Transverse colon (tissue), 4 donors: ENCODE results near the gene PLA2G15. TPM values are rescaled to one million over a fixed set of nuclear protein-coding genes. Genes with fewer than 3 reads are reported as not detected.

Experiments used
- DNase-seq: peaks from one replicate; pipeline ENCODE4 v3.0.0-alpha.2; 2019
- H3K27ac ChIP-seq, 4 donors: fragments of 200-600 bp; sonication (generic); 2 replicates each; pipeline ENCODE4 v1.5.1; 2016 to 2018; ENCODE audit warnings: inconsistent platforms in 4 of 4
- H3K27me3 ChIP-seq: fragments of 200-600 bp; sonication (generic); 2 replicates; pipeline ENCODE4 v1.5.1; 2017; ENCODE audit warnings: inconsistent platforms
- H3K36me3 ChIP-seq, 4 donors: fragments of 200-600 bp; sonication (generic); 2 replicates each; pipeline ENCODE4 v1.5.1; 2017 to 2019; ENCODE audit warnings: inconsistent platforms in 4 of 4
- H3K4me1 ChIP-seq, 4 donors: fragments of 200-600 bp; sonication (generic); 2 replicates each; pipeline ENCODE4 v1.5.1; 2017 to 2020; ENCODE audit warnings: inconsistent platforms in 4 of 4
- H3K4me3 ChIP-seq, 4 donors: fragments of 200-600 bp; sonication (generic); 1 replicate in 1 of 4; 2 replicates in 3 of 4; pipeline versions ENCODE4 v1.5.1 to v1.6.1; 2017 to 2019; ENCODE audit warnings: inconsistent platforms in 4 of 4
- H3K9me3 ChIP-seq, 2 donors: fragments of 200-600 bp; sonication (generic); 2 replicates each; pipeline ENCODE4 v1.5.1; 2017 to 2019; ENCODE audit warnings: inconsistent platforms in 2 of 2
- EP300 ChIP-seq: sonication (generic); formaldehyde crosslinking; IDR thresholded peaks from one replicate; pipeline ENCODE4 v1.6.1; 2017; ENCODE audit warnings: antibody characterized with exemption, low read depth
- POLR2A ChIP-seq: fragments of 450-650 bp; IDR thresholded peaks from one replicate; pipeline ENCODE4 v1.6.1; 2016; ENCODE audit warnings: antibody characterized with exemption, mild to moderate bottlenecking, moderate library complexity
- POLR2AphosphoS5 ChIP-seq, 3 donors: sonication (generic); formaldehyde crosslinking; IDR thresholded peaks; one replicate each; pipeline ENCODE4 v1.6.1; 2016; ENCODE audit warnings: antibody characterized with exemption in 3 of 3
- WGBS, 2 donors: methylation state at CpG; one replicate each; pipeline ENCODE4 v1.1.5; 2018; ENCODE audit warnings: low coverage in 1 of 2; 5-methylcytosine and 5-hydroxymethylcytosine counted together
- in situ Hi-C, 4 donors: fragments of 200-750 bp; cut with MboI; loops; one replicate each; pipeline versions ENCODE4 v1.15.0 to v1.15.1; 2017; ENCODE audit warnings: low sequenced_read_pairs in 3 of 4, low pct_ligation_motif_present in 1 of 4, low pct_unique_long_range_greater_than_20kb in 1 of 4
- intact Hi-C: fragments of 100-400 bp; cut with DNase I; formaldehyde crosslinking; loops from one replicate; pipeline ENCODE4 v1.15.1; 2023; ENCODE audit warnings: low total_unique reads
- total RNA-seq, 4 donors: library from RNA; depleted of rRNA; stranded (reverse); fragments of >200 nt; gene quantifications; one replicate each; pipeline ENCODE4 v1.1.0, GENCODE V29; 2016
- TF ChIP-seq, protein P1 (sequence below), 5 experiments: fragments of 200-600 bp in 3 of 5; fragments of 450-650 bp in 2 of 5; sonication (generic) in 3 of 5; IDR thresholded peaks; 1 replicate in 2 of 5; 2 replicates in 3 of 5; pipeline ENCODE4 v1.5.1; 2016 to 2017; ENCODE audit warnings: antibody characterized with exemption in 5 of 5, inconsistent platforms in 3 of 5, mild to moderate bottlenecking in 2 of 5, moderate library complexity in 1 of 5

Gene PLA2G15
- total RNA-seq, 4 donors from 2014 or later = 9.6 to 18.2 (median 15.0) TPM

DNA sequence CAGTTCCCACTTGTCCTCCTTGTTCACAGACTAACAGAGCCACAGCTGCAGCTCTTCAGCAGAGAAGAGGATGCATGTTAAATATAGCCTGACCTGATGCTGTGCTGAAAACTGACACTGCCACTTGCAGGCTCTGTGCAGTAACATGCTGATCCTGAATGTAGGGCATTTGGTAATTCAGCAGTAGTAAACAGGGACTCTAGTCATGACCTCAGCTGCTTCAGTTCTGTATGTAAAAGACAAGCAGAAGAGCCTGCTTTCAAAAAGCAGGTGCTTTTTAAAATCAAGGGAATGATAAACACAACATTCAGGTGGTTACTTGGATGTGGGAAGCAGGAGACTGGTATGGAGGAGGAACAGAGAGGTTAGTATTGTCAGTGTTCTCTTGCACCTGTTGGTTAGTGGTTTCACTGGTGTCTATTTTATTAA, 43.1 kb upstream of the PLA2G15 start:
- intact Hi-C loops (no loop called here), in situ Hi-C loops (no loop called here)
- no peak overlapping the region for H3K4me3 ChIP-seq
- H3K4me1 ChIP-seq = no peaks in the 10 kb centered on the region
- H3K9me3 ChIP-seq = no peaks in the 10 kb centered on the region
- DNase-seq = no peak
- H3K27ac ChIP-seq = no peak overlapping the region
- TF ChIP-seq POLR2A = no peak
- TF ChIP-seq, protein P1, sequence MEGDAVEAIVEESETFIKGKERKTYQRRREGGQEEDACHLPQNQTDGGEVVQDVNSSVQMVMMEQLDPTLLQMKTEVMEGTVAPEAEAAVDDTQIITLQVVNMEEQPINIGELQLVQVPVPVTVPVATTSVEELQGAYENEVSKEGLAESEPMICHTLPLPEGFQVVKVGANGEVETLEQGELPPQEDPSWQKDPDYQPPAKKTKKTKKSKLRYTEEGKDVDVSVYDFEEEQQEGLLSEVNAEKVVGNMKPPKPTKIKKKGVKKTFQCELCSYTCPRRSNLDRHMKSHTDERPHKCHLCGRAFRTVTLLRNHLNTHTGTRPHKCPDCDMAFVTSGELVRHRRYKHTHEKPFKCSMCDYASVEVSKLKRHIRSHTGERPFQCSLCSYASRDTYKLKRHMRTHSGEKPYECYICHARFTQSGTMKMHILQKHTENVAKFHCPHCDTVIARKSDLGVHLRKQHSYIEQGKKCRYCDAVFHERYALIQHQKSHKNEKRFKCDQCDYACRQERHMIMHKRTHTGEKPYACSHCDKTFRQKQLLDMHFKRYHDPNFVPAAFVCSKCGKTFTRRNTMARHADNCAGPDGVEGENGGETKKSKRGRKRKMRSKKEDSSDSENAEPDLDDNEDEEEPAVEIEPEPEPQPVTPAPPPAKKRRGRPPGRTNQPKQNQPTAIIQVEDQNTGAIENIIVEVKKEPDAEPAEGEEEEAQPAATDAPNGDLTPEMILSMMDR (IDR thresholded peaks at IDR 0.05) = no peak
- H3K36me3 ChIP-seq = no peaks in the 10 kb centered on the region
- no peaks in the 10 kb centered on the region for H3K27me3 ChIP-seq

DNA sequence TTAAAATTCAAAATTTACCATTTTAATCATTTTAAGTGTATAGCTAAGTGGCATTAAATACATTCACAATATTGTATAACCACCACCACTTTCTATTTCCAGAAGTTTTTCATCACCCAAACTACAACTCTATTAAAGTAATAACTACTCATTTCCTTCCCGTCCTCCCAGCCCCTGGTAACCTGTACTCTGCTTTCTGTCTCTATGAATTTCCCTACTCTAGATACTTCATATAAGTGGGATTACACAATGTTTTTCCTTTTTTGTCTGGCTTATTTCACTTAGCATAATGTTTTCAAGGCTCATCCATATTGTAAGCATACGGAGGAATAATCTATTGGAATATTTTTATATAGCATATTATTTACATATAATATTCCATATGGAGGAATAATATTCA, 38.9 kb upstream of the PLA2G15 start:
- Histone ChIP-seq H3K36me3 (no peaks in the 10 kb centered on the region), H3K9me3 (no peaks in the 10 kb centered on the region), H3K4me3 (no peak overlapping the region), H3K27ac (no peak overlapping the region), H3K27me3 (no peaks in the 10 kb centered on the region), H3K4me1 (no peaks in the 10 kb centered on the region)
- 78 to 89% methylated on average over 1 to 2 of the region's 2 CpGs for WGBS, 2 donors
- TF ChIP-seq, protein P1 (IDR thresholded peaks at IDR 0.05) = no peak
- TF ChIP-seq EP300 = no peak
- TF ChIP-seq POLR2AphosphoS5 (IDR thresholded peaks at IDR 0.05) = no peak
- TF ChIP-seq POLR2A = no peak
- intact Hi-C loops = no loop called here
- in situ Hi-C loops = no loop called here
- no peak for DNase-seq

DNA sequence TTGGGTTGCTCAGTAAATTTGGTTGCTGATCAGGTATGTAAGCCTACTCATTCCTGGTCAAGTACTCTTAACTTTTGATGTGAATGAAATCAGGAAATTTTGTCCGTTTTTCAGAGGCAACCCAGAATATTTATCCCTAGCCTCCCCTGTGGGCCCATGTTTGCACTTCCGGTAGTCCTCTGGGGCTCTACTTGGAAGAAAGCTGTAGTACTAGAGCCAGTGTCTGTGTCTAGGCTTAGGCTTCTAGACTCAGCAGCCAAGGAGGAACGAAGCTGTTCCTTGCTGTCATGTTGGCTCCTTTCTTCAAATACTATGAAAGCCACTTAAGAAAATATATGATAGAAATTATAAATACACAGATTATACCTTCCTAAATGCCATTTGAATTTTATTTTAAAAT, 30.4 kb upstream of the PLA2G15 start:
- no peaks in the 10 kb centered on the region for H3K9me3 ChIP-seq
- in situ Hi-C loops = no loop called here
- H3K36me3 ChIP-seq = no peaks in the 10 kb centered on the region
- TF ChIP-seq POLR2A (no peak), POLR2AphosphoS5 (IDR thresholded peaks at IDR 0.05) (no peak), EP300 (no peak)
- TF ChIP-seq, protein P1 (IDR thresholded peaks at IDR 0.05) = no peak
- WGBS, 2 donors = 67 to 85% methylated on average over 1 to 3 of the region's 3 CpGs
- no peaks in the 10 kb centered on the region for H3K4me1 ChIP-seq
- no peak overlapping the region for H3K27ac ChIP-seq
- no peaks in the 10 kb centered on the region for H3K27me3 ChIP-seq
- no peak overlapping the region for H3K4me3 ChIP-seq
- intact Hi-C loops = no loop called here
- DNase-seq = no peak

DNA sequence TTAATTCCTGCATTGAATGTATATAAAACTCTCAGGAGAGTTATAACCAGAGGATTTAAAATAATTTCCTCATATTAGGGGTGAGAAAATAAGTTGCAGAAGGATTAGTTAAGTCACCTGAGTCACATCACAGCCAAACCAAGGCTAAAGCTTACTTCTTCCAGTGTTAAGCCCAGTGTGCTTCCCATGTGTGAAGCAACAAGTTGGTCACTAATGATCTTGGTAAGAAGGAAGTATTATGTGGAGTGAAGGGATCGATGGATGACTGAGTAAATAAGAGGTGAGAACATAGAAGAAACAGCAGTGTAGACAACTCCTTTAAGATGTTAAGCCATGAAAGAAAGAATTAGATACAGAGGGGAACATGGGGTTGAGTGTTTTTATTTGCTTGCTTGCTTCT, 29.9 kb upstream of the PLA2G15 start:
- H3K36me3 ChIP-seq = no peaks in the 10 kb centered on the region
- TF ChIP-seq POLR2A = no peak
- TF ChIP-seq, protein P1 (IDR thresholded peaks at IDR 0.05) = no peak
- TF ChIP-seq EP300 = no peak
- no peak for TF ChIP-seq POLR2AphosphoS5 (IDR thresholded peaks at IDR 0.05)
- H3K4me1 ChIP-seq = no peaks in the 10 kb centered on the region
- no peaks in the 10 kb centered on the region for H3K9me3 ChIP-seq
- H3K27me3 ChIP-seq = no peaks in the 10 kb centered on the region
- H3K4me3 ChIP-seq = no peak overlapping the region
- no peak overlapping the region for H3K27ac ChIP-seq
- in situ Hi-C loops (no loop called here), intact Hi-C loops (no loop called here)
- 84 to 100% methylated on average over 1 of the region's 1 CpG for WGBS, 2 donors
- DNase-seq = no peak
